Measurements from ENCODE around the gene ZNF691.

ZNF691 gene

DNA sequence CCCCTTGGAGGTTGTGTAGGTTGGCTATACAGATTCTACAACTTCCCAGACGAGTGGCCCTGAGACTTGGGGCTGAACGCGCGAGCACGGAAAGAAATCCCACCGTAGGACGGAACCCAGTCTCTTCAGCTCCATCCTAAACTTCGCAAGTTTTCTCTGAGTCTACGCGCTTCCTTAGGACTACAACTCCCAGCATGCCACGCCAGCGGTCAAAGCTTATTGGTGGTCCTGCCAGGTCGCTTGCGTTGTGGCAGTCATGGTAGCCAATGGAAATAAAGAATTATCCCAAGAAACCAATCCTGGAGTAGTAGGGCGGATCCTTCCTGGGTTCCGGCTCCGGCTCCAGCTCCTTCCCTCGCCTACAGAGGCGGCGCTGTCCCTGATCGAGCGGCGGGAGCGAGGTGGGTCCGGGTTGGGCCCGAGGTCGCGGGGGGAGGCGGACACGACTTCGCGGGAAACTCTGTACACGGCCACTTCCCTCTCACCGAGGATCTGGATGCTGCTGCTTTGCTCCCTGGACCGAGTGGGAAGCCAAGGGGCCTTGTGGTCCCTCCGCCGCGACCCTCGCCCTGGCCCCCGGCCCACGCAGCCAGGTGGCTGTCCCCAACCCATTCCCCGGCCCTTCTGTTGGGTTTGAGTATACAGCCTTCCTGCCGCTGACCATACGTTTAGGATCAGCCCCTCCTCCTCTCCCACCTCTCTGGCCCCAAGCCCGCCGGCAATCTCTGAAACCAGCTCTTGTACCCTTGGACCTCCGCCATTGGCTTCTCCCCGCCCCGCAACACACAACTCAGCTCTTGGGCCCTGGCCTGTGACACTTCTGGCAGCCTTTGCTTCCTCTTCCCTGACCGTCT is at the start of gene ZNF691 (continued):
- TF ChIP-seq PRDM4 (tag by site-specific recombination; IDR thresholded peaks at IDR 0.05) (0 out of 2 replicates have a peak, but pooled peaks have one; percentile 29), ZNF280D (tag by site-specific recombination; IDR thresholded peaks at IDR 0.05) (no peak), ZNF777 (tag by site-specific recombination; IDR thresholded peaks at IDR 0.05; ENCODE audit: borderline replicate concordance) (no peak; the same call in 1 of the 2 replicates), ZNF600 (tag by site-specific recombination; IDR thresholded peaks at IDR 0.05) (peak; percentile 52), TCF7L2 (IDR thresholded peaks at IDR 0.05; ENCODE audit: borderline replicate concordance, low read depth, low read length) (no peak), ZNF558 (tag by site-specific recombination; IDR thresholded peaks at IDR 0.05) (no peak), SCRT2 (tag by site-specific recombination; IDR thresholded peaks at IDR 0.05) (no peak), YY1 (tag by site-specific recombination; IDR thresholded peaks at IDR 0.05) (peak; percentile 66; the same call in 1 of the 2 replicates), TSHZ1 (tag by site-specific recombination; IDR thresholded peaks at IDR 0.05; ENCODE audit: borderline replicate concordance) (no peak), ZXDB (tag by site-specific recombination; IDR thresholded peaks at IDR 0.05) (peak; percentile 74), ZNF623 (tag by site-specific recombination; IDR thresholded peaks at IDR 0.05) (no peak), ZNF837 (tag by site-specific recombination; IDR thresholded peaks at IDR 0.05) (no peak)
- TF ChIP-seq, protein P1, sequence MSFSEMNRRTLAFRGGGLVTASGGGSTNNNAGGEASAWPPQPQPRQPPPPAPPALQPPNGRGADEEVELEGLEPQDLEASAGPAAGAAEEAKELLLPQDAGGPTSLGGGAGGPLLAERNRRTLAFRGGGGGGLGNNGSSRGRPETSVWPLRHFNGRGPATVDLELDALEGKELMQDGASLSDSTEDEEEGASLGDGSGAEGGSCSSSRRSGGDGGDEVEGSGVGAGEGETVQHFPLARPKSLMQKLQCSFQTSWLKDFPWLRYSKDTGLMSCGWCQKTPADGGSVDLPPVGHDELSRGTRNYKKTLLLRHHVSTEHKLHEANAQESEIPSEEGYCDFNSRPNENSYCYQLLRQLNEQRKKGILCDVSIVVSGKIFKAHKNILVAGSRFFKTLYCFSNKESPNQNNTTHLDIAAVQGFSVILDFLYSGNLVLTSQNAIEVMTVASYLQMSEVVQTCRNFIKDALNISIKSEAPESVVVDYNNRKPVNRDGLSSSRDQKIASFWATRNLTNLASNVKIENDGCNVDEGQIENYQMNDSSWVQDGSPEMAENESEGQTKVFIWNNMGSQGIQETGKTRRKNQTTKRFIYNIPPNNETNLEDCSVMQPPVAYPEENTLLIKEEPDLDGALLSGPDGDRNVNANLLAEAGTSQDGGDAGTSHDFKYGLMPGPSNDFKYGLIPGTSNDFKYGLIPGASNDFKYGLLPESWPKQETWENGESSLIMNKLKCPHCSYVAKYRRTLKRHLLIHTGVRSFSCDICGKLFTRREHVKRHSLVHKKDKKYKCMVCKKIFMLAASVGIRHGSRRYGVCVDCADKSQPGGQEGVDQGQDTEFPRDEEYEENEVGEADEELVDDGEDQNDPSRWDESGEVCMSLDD (tag by site-specific recombination; IDR thresholded peaks at IDR 0.05): no peak
- TF ChIP-seq, protein P2, sequence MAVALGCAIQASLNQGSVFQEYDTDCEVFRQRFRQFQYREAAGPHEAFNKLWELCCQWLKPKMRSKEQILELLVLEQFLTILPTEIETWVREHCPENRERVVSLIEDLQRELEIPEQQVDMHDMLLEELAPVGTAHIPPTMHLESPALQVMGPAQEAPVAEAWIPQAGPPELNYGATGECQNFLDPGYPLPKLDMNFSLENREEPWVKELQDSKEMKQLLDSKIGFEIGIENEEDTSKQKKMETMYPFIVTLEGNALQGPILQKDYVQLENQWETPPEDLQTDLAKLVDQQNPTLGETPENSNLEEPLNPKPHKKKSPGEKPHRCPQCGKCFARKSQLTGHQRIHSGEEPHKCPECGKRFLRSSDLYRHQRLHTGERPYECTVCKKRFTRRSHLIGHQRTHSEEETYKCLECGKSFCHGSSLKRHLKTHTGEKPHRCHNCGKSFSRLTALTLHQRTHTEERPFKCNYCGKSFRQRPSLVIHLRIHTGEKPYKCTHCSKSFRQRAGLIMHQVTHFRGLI (tag by site-specific recombination; IDR thresholded peaks at IDR 0.05): no peak
- TF ChIP-seq, protein P3, sequence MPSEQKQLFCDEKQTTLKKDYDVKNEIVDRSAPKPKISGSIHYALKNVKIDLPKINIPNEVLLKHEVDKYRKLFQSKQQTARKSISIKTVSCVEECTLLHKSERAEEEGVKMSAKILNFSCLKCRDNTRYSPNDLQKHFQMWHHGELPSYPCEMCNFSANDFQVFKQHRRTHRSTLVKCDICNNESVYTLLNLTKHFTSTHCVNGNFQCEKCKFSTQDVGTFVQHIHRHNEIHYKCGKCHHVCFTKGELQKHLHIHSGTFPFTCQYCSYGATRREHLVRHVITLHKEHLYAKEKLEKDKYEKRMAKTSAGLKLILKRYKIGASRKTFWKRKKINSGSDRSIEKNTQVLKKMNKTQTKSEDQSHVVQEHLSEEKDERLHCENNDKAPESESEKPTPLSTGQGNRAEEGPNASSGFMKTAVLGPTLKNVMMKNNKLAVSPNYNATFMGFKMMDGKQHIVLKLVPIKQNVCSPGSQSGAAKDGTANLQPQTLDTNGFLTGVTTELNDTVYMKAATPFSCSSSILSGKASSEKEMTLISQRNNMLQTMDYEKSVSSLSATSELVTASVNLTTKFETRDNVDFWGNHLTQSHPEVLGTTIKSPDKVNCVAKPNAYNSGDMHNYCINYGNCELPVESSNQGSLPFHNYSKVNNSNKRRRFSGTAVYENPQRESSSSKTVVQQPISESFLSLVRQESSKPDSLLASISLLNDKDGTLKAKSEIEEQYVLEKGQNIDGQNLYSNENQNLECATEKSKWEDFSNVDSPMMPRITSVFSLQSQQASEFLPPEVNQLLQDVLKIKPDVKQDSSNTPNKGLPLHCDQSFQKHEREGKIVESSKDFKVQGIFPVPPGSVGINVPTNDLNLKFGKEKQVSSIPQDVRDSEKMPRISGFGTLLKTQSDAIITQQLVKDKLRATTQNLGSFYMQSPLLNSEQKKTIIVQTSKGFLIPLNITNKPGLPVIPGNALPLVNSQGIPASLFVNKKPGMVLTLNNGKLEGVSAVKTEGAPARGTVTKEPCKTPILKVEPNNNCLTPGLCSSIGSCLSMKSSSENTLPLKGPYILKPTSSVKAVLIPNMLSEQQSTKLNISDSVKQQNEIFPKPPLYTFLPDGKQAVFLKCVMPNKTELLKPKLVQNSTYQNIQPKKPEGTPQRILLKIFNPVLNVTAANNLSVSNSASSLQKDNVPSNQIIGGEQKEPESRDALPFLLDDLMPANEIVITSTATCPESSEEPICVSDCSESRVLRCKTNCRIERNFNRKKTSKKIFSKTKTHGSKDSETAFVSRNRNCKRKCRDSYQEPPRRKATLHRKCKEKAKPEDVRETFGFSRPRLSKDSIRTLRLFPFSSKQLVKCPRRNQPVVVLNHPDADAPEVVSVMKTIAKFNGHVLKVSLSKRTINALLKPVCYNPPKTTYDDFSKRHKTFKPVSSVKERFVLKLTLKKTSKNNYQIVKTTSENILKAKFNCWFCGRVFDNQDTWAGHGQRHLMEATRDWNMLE (tag by site-specific recombination; conservative IDR thresholded peaks at IDR 0.05; ENCODE audit: low read depth): peak; percentile 65
